Liver (tissue), 3 donors: ENCODE measurements around the gene CUBN.

Experiments
- CTCF ChIP-seq: fragments of 150-350 bp; IDR thresholded peaks from 2 replicates; pipeline ENCODE4 v1.5.1; 2017; ENCODE audit warnings: improper control_type of control experiment, low read depth, low read length; ENCODE audit not compliant: missing input control
- FOXA1 ChIP-seq: IDR thresholded peaks from 2 replicates; pipeline ENCODE4 v1.6.1; 2016; ENCODE audit warnings: antibody characterized with exemption
- NR2F2 ChIP-seq: IDR thresholded peaks from 2 replicates; pipeline ENCODE4 v1.6.1; 2016; ENCODE audit warnings: antibody characterized with exemption
- REST ChIP-seq: IDR thresholded peaks from 2 replicates; pipeline ENCODE4 v1.6.1; 2016; ENCODE audit warnings: antibody characterized with exemption, mild to moderate bottlenecking
- TAF1 ChIP-seq: conservative IDR thresholded peaks from 2 replicates; pipeline ENCODE4 v1.6.1; 2016; ENCODE audit warnings: antibody characterized with exemption, mild to moderate bottlenecking
- donor health status: healthy.
- donor health status: healthy.

- TF ChIP-seq CTCF (no peak), TAF1 (no peak), REST (no peak), NR2F2 (no peak), FOXA1 (no peak)
Observed at GRCh38 chr10:16910793-16911164, 218.8 kb downstream of the CUBN start.
